ENCODE results near the gene CWC27. TPM values are rescaled to one million over a fixed set of nuclear protein-coding genes. Genes with fewer than 3 reads are reported as not detected.

The CWC27 gene
- total and polyA plus RNA-seq, 2 of the 13 experiments (the other 11 are each of a cell fraction or from before 2014, with no cell fraction given): 21.1 to 25.7 TPM

GRCh38 chr5:64914396-64914795, 145.7 kb downstream of the CWC27 start:
- in situ Hi-C loops (cut with HindIII; ENCODE audit: extremely low pct_ligation_motif_present, low pct_unique_long_range_greater_than_20kb): no loop called here
- Histone ChIP-seq H3K4me1 (ENCODE audit: insufficient read depth, low read length) (no peaks in the 10 kb centered on the region), H3K79me2 (ENCODE audit: insufficient read depth, low read length) (no peaks in the 10 kb centered on the region), H3K27ac (ENCODE audit: extremely low read length, insufficient read depth, low read length) (no peak overlapping the region), H3K4me3 (replicated peaks in 1 of 3; ENCODE audit: insufficient read depth in 1 of 3, low read depth in 2 of 3, low read length in 3 of 3) (no peak overlapping the region), H2AFZ (ENCODE audit: low read length) (no peak overlapping the region), H3K4me2 (ENCODE audit: low read depth, low read length) (no peak overlapping the region), H3K36me3 (replicated peaks in 1 of 2; ENCODE audit: control insufficient read depth in 1 of 2, insufficient read depth in 2 of 2, low read length in 2 of 2) (0 out of 5 replicates have a peak, but pooled peaks cover 0 to 3% of the 10 kb centered on the region in 2 experiments), H3K9me3 (ENCODE audit: low read length) (no peaks in the 10 kb centered on the region), H4K20me1 (ENCODE audit: insufficient read depth, low read length) (no peaks in the 10 kb centered on the region), H3K27me3 (ENCODE audit: control insufficient read depth in 1 of 2, insufficient read depth in 2 of 2, low read length in 2 of 2) (no peaks in the 10 kb centered on the region), H3K9ac (ENCODE audit: insufficient read depth, low read depth, low read length) (no peak overlapping the region)
- no peak for FAIRE-seq
- BruUV-seq (replicated peaks): no TSS peak
- ChIA-PET POLR2A (no interaction called here), CTCF (ENCODE audit: low intra/inter-chr PET ratio, low total read pairs) (no interaction called here)
- DNase-seq (ENCODE audit: low spot score): no peak
- no peak for TF ChIP-seq ARID2 (CRISPR knock-in tag; IDR thresholded peaks at IDR 0.05; ENCODE audit: borderline replicate concordance)
- TF ChIP-seq ZNF773 (CRISPR knock-in tag; IDR thresholded peaks at IDR 0.05; ENCODE audit: borderline replicate concordance): no peak
- TF ChIP-seq KDM5A (IDR thresholded peaks at IDR 0.05; ENCODE audit: borderline replicate concordance, low read length): no peak
- TF ChIP-seq XRCC5 (optimal IDR thresholded peaks at IDR 0.05; ENCODE audit: low read length): no peak
- no peak for TF ChIP-seq ZNF557 (CRISPR knock-in tag; IDR thresholded peaks at IDR 0.05)
- TF ChIP-seq ZNF776 (CRISPR knock-in tag; IDR thresholded peaks at IDR 0.05): no peak
- no peak for TF ChIP-seq NR2C2 (CRISPR knock-in tag; IDR thresholded peaks at IDR 0.05; ENCODE audit: borderline replicate concordance)
- no peak for TF ChIP-seq CREM (IDR thresholded peaks at IDR 0.05)
- TF ChIP-seq CREM (CRISPR knock-in tag; IDR thresholded peaks at IDR 0.05): no peak
- no peak for TF ChIP-seq ZMAT5 (CRISPR knock-in tag; IDR thresholded peaks at IDR 0.05; ENCODE audit: borderline replicate concordance, low read depth)
- no peak for TF ChIP-seq RARA (CRISPR knock-in tag; IDR thresholded peaks at IDR 0.05)
- no peak for TF ChIP-seq SP2 (CRISPR knock-in tag; IDR thresholded peaks at IDR 0.05)
- TF ChIP-seq E2F2 (CRISPR knock-in tag; IDR thresholded peaks at IDR 0.05; ENCODE audit: borderline replicate concordance): no peak
- no peak for TF ChIP-seq ZNF644 (CRISPR knock-in tag; IDR thresholded peaks at IDR 0.05; ENCODE audit: low read depth)
- no peak for TF ChIP-seq ZNF441 (CRISPR knock-in tag; IDR thresholded peaks at IDR 0.05; ENCODE audit: borderline replicate concordance)
- no peak for TF ChIP-seq ZBTB1 (CRISPR knock-in tag; IDR thresholded peaks at IDR 0.05; ENCODE audit: borderline replicate concordance)
- TF ChIP-seq GZF1 (CRISPR knock-in tag; IDR thresholded peaks at IDR 0.05): no peak
- no peak for TF ChIP-seq SNAPC5 (CRISPR knock-in tag; IDR thresholded peaks at IDR 0.05; ENCODE audit: borderline replicate concordance)
- TF ChIP-seq ZNF280B (CRISPR knock-in tag; IDR thresholded peaks at IDR 0.05; ENCODE audit: borderline replicate concordance): no peak
- no peak for TF ChIP-seq LCORL (IDR thresholded peaks at IDR 0.05)
- no peak for TF ChIP-seq LCORL (CRISPR knock-in tag; IDR thresholded peaks at IDR 0.05)
- intact Hi-C loops (cut with micrococcal nuclease; ENCODE audit: unreplicated experiment): no loop called here
- WGBS (ENCODE audit: low lambda C conversion rate): over 99% methylated on average over 5 of the region's 5 CpGs
- no peak for ATAC-seq
